Naive thymus-derived CD4-positive, alpha-beta T cell (primary cell): ENCODE measurements around the gene HABP4. TPM values are rescaled to one million over a fixed set of nuclear protein-coding genes. Genes with fewer than 3 reads are reported as not detected.
A peak's percentile ranks its signal among the peaks of the same experiment; 100 is the strongest.

Experiments used
- ATAC-seq: fragments of 150-1000 bp; cut with Tn5 transposase; 2 replicates; pipeline ENCODE4 v1.10.0; 2021; ENCODE audit warnings: mild to moderate bottlenecking, moderate library complexity
- CTCF ChIA-PET: fragments of 350-600 bp; sonication (Branson Sonifier 250); formaldehyde crosslinking; loops from one replicate; lab custom pipeline; 2021; ENCODE audit warnings: antibody characterized with exemption; lab: Charles Lee
- POLR2A ChIA-PET: fragments of 350-600 bp; sonication (Branson Sonifier 250); formaldehyde crosslinking; loops from one replicate; lab custom pipeline; 2021; ENCODE audit warnings: antibody characterized with exemption, inconsistent platforms; lab: Charles Lee
- DNase-seq, 9 donors: peaks; one replicate each; pipeline versions ENCODE4 v3.0.0 to v3.0.0-alpha.2; 2020 to 2022; ENCODE audit warnings: mixed read lengths in 1 of 9
- H3K27ac ChIP-seq: one replicate; pipeline ENCODE4 v1.7.0; 2013; ENCODE audit warnings: mild to moderate bottlenecking, low read depth, low read length, moderate library complexity
- H3K27me3 ChIP-seq, 2 donors: one replicate each; pipeline ENCODE4 v1.7.0; 2013; ENCODE audit warnings: low read length in 2 of 2, mild to moderate bottlenecking in 2 of 2, moderate library complexity in 2 of 2; ENCODE audit not compliant: control insufficient read depth in 2 of 2, insufficient read depth in 2 of 2
- H3K36me3 ChIP-seq, 3 experiments: 1 replicate in 2 of 3; 2 replicates in 1 of 3; pipeline ENCODE4 v1.7.0; 2013; ENCODE audit warnings: low read length in 3 of 3, mild to moderate bottlenecking in 3 of 3, moderate library complexity in 1 of 3; ENCODE audit not compliant: insufficient read depth in 3 of 3, control insufficient read depth in 2 of 3
- H3K4me1 ChIP-seq, 2 donors: one replicate each; pipeline ENCODE4 v1.7.0; 2013; ENCODE audit warnings: low read length in 2 of 2, mild to moderate bottlenecking in 2 of 2, moderate library complexity in 1 of 2; ENCODE audit not compliant: control insufficient read depth in 2 of 2, insufficient read depth in 2 of 2
- H3K4me3 ChIP-seq: 2 replicates; pipeline ENCODE4 v1.7.0; 2013; ENCODE audit warnings: mild to moderate bottlenecking, low read length
- H3K9me3 ChIP-seq, 3 experiments: 1 replicate in 2 of 3; 2 replicates in 1 of 3; pipeline ENCODE4 v1.7.0; 2013; ENCODE audit warnings: low read length in 3 of 3; ENCODE audit not compliant: control insufficient read depth in 2 of 3
- H3K27ac Mint-ChIP-seq, 9 donors: one replicate each; pipeline ENCODE4 v1.8.0; 2020 to 2022; ENCODE audit warnings: mixed read lengths in 9 of 9, mild to moderate bottlenecking in 8 of 9, moderate library complexity in 5 of 9, inconsistent platforms in 2 of 9
- H3K27me3 Mint-ChIP-seq, 5 donors: one replicate each; pipeline ENCODE4 v1.8.0; 2021 to 2022; ENCODE audit warnings: mixed read lengths in 5 of 5, mild to moderate bottlenecking in 1 of 5
- H3K36me3 Mint-ChIP-seq, 5 donors: one replicate each; pipeline ENCODE4 v1.8.0; 2020 to 2022; ENCODE audit warnings: mixed read lengths in 5 of 5, mild to moderate bottlenecking in 3 of 5, inconsistent platforms in 1 of 5
- H3K4me1 Mint-ChIP-seq, 7 donors: one replicate each; pipeline ENCODE4 v1.8.0; 2020 to 2022; ENCODE audit warnings: mixed read lengths in 7 of 7, mild to moderate bottlenecking in 3 of 7, inconsistent platforms in 1 of 7
- H3K4me3 Mint-ChIP-seq, 10 donors: one replicate each; pipeline ENCODE4 v1.8.0; 2020 to 2022; ENCODE audit warnings: mild to moderate bottlenecking in 10 of 10, mixed read lengths in 10 of 10, moderate library complexity in 6 of 10, inconsistent platforms in 2 of 10
- H3K9me3 Mint-ChIP-seq, 11 donors: one replicate each; pipeline ENCODE4 v1.8.0; 2020 to 2022; ENCODE audit warnings: mixed read lengths in 11 of 11, mild to moderate bottlenecking in 4 of 11, inconsistent platforms in 1 of 11, moderate library complexity in 1 of 11
- intact Hi-C, 2 donors: fragments of 100-400 bp; cut with micrococcal nuclease; formaldehyde crosslinking; loops; one replicate each; pipeline ENCODE4 v1.15.1; 2023
- polyA plus RNA-seq, 2 donors: library from polyadenylated mRNA; unstranded; fragments of 300-500 nt; fragmentation: Illumina TruSeq; gene quantifications; one replicate each; pipeline ENCODE4 v1.2.3, GENCODE V29; 2021
- total RNA-seq, 6 experiments: library from RNA in 5 of 6; stranded (reverse) in 5 of 6; gene quantifications; 1 replicate in 5 of 6; 2 replicates in 1 of 6; pipeline ENCODE4 v1.2.3 and lab custom pipeline; 2021 to 2026

HABP4 gene
- total and polyA plus RNA-seq, 7 experiments from 2014 or later = 6.6 to 40.3 (median 23.9) TPM

DNA sequence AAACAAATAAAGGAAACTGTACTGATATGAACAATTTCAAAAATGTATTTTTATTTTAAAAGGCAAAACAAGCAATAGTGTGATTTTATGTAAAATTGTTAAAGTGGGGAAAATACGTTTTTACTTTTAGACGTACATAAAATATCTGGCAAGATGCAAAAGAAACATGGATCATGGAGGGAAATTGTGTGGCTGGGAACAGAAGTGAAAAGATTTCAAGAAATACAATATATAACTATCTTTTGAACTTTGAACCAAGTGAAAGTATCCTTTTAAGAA is 30.3 kb upstream of the HABP4 start:
- DNase-seq = no peak
- no peak overlapping the region for H3K4me3 ChIP-seq
- no peak for ATAC-seq
- Mint-ChIP-seq H3K4me3 (peak overlapping the region; percentile 46 to 98 (median 84)), H3K4me1 (peaks cover 12 to 32% (median 21%) of the 10 kb centered on the region in 7 donors), H3K36me3 (no peaks in the 10 kb centered on the region), H3K27me3 (no peaks in the 10 kb centered on the region), H3K9me3 (no peaks in the 10 kb centered on the region), H3K27ac (peak overlapping the region; percentile 23 to 91 (median 83))
- ChIA-PET CTCF (interaction anchor here (0.9 to 1.0 kb wide), 2 partner anchors 30 to 73 kb away, joined by 3 to 4 read pairs; partner anchors contain the start of gene HABP4), POLR2A (interaction anchor here (0.6 to 2.6 kb wide), 5 partner anchors 21 to 530 kb away, joined by 4 to 33 read pairs (median 4); partner anchors contain the start of gene HABP4)
- peak overlapping the region; percentile 85 for H3K27ac ChIP-seq
- no peaks in the 10 kb centered on the region for H3K9me3 ChIP-seq
- H3K36me3 ChIP-seq = peaks cover 0 to 12% (median 0%) of the 10 kb centered on the region in 3 experiments
- no peaks in the 10 kb centered on the region for H3K27me3 ChIP-seq
- H3K4me1 ChIP-seq = peaks cover 6 to 19% of the 10 kb centered on the region in 2 donors
- intact Hi-C loops = loop anchor here (1.0 to 10.0 kb wide), 8 partner anchors 147 to 1683 kb away; partner anchors contain the start of genes ZNF510 (in 2 of the 2), ANP32B (in 1 of the 2), NCBP1 (in 1 of the 2) and TSTD2 (in 1 of the 2)

DNA sequence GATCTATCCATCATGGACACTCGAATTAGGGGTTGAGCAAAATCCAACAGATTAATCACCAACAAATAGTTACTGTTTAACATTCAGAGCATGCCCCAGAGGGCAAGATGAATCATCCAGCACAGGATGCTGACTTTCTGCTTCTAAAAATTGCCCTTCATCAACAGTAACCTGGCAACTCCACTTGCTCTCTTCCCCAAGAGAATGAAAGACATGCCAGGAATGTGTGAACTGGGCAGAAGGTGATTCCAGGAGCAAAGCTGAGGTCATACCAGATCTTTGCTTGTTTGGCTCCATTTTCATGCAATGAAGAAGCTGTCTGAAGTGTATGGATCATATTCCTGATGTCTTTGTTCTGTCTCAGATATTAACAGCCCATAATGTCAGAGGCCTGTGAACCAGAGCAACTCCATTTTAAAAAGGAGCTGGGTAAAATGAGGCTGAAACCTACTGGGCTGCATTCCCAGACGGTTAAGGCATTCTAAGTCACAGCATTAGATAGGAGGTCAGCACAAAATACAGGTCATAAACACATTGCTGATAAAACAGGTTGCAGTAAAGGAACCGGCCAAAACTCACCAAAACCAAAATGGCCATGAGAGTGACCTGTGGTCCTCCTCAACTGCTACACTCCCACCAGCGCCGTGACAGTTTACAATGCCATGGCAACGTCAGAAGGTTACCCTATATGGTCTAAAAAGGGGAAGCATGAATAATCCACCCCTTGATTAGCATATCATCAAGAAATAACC is 29.3 kb upstream of the HABP4 start:
- H3K4me1 Mint-ChIP-seq = peaks cover 12 to 36% (median 21%) of the 10 kb centered on the region in 7 donors

DNA sequence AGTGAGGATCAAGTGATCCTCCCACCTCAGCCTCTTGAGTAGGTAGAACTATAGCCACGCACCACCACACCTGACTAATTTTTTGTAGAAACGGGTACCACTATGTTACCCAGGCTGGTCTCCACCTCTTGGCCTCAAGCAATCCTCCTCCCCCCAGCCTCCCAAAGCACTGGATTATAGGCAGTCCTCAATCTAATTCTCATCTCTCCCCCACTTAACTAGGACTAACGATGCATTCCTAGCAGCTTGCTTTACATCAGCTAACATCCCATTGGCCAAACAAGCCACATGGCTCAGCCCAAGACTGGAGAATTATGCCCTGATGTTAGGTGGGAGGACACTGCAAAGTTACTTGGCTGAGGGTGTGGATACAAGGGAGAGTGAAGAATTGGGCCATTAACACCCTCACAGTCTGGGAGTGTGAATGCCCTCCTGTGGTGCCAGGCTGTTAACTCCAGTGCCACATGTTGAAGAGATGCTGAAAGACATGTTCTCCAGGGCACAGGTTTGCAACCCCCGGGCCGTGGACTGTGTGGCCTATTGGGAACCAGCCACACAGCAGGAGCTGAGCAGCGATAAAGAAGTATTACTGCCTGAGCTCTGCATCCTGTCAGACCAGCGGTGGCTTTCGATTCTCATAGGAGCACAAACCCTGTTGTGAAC is 26.5 kb upstream of the HABP4 start:
- CTCF ChIA-PET = interaction anchor here (0.6 kb wide), 1 partner anchor 108 kb away, joined by 3 read pairs; no protein-coding TSS in a partner anchor
- no peak for ATAC-seq

More for the DNA sequence above, 29.3 kb upstream of the HABP4 start:
- CTCF ChIA-PET = interaction anchor here (0.6 kb wide), 1 partner anchor 25 kb away, joined by 4 read pairs; no protein-coding TSS in a partner anchor
- DNase-seq = no peak
- Mint-ChIP-seq H3K9me3 (no peaks in the 10 kb centered on the region), H3K4me3 (peak overlapping the region in 2 of 10 donors; percentile 66 to 94), H3K27ac (peak overlapping the region in 8 of 9 donors; percentile 8 to 91 (median 84)), H3K27me3 (peaks cover 0 to 2% (median 0%) of the 10 kb centered on the region in 5 donors), H3K36me3 (no peaks in the 10 kb centered on the region)
- H3K36me3 ChIP-seq = peaks cover 0 to 12% (median 0%) of the 10 kb centered on the region in 3 experiments
- no peaks in the 10 kb centered on the region for H3K9me3 ChIP-seq
- no peak overlapping the region for H3K4me3 ChIP-seq
- no peak overlapping the region for H3K27ac ChIP-seq
- intact Hi-C loops = no loop called here
- POLR2A ChIA-PET = no interaction called here
- peaks cover 6 to 29% of the 10 kb centered on the region in 2 donors for H3K4me1 ChIP-seq
- H3K27me3 ChIP-seq = no peaks in the 10 kb centered on the region
- no peak for ATAC-seq

DNA sequence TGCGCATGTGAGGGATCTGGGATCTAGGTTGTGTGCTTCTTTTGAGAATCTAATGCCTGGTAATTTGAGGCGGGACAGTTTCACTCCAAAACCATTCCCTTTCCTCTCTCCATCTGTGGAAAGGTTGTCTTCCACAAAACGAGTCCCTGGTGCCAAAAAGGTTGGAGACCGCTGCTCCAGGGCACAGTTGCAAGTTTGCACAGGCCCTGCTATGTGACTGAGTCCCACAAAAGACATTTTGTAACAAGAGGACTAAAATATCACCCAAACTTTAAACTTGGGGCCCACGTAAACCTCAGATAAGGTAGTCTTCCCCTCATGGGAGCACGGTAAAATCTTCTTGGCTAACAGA is 26.0 kb upstream of the HABP4 start:
- Histone ChIP-seq H3K27ac (no peak overlapping the region), H3K36me3 (no peaks in the 10 kb centered on the region), H3K9me3 (no peaks in the 10 kb centered on the region), H3K4me1 (peaks cover 0 to 31% of the 10 kb centered on the region in 2 donors), H3K4me3 (no peak overlapping the region), H3K27me3 (no peaks in the 10 kb centered on the region)
- H3K36me3 Mint-ChIP-seq = no peaks in the 10 kb centered on the region
- peaks cover 0 to 13% (median 0%) of the 10 kb centered on the region in 5 donors for H3K27me3 Mint-ChIP-seq
- H3K4me1 Mint-ChIP-seq = peaks cover 4 to 28% (median 10%) of the 10 kb centered on the region in 7 donors
- H3K4me3 Mint-ChIP-seq = no peak overlapping the region
- H3K27ac Mint-ChIP-seq = peak overlapping the region in 1 of 9 donors; percentile 45
- ChIA-PET CTCF (interaction anchor here (0.6 kb wide), 1 partner anchor 109 kb away, joined by 3 read pairs; no protein-coding TSS in a partner anchor), POLR2A (interaction anchor here (1.2 to 1.6 kb wide), 2 partner anchors 25 to 27 kb away, joined by 3 read pairs; no protein-coding TSS in a partner anchor)
- DNase-seq (no peak), ATAC-seq (no peak)
- peaks cover 0 to 2% (median 0%) of the 10 kb centered on the region in 11 donors for H3K9me3 Mint-ChIP-seq
- intact Hi-C loops = no loop called here

More for the DNA sequence above, 26.5 kb upstream of the HABP4 start:
- DNase-seq = no peak
- H3K4me3 ChIP-seq = no peak overlapping the region
- peaks cover 4 to 28% (median 10%) of the 10 kb centered on the region in 7 donors for H3K4me1 Mint-ChIP-seq
- H3K4me3 Mint-ChIP-seq = no peak overlapping the region
- no peak overlapping the region for H3K27ac ChIP-seq
- peaks cover 0 to 31% of the 10 kb centered on the region in 2 donors for H3K4me1 ChIP-seq
- no peaks in the 10 kb centered on the region for H3K36me3 Mint-ChIP-seq
- peaks cover 0 to 2% (median 0%) of the 10 kb centered on the region in 11 donors for H3K9me3 Mint-ChIP-seq
- POLR2A ChIA-PET = interaction anchor here (1.2 to 1.6 kb wide), 2 partner anchors 26 to 28 kb away, joined by 3 read pairs; no protein-coding TSS in a partner anchor
- H3K9me3 ChIP-seq = no peaks in the 10 kb centered on the region
- H3K27me3 Mint-ChIP-seq = peaks cover 0 to 13% (median 0%) of the 10 kb centered on the region in 5 donors
- no peaks in the 10 kb centered on the region for H3K36me3 ChIP-seq
- no peaks in the 10 kb centered on the region for H3K27me3 ChIP-seq
- H3K27ac Mint-ChIP-seq = peak overlapping the region in 2 of 9 donors; percentile 4 to 6
- intact Hi-C loops = no loop called here

DNA sequence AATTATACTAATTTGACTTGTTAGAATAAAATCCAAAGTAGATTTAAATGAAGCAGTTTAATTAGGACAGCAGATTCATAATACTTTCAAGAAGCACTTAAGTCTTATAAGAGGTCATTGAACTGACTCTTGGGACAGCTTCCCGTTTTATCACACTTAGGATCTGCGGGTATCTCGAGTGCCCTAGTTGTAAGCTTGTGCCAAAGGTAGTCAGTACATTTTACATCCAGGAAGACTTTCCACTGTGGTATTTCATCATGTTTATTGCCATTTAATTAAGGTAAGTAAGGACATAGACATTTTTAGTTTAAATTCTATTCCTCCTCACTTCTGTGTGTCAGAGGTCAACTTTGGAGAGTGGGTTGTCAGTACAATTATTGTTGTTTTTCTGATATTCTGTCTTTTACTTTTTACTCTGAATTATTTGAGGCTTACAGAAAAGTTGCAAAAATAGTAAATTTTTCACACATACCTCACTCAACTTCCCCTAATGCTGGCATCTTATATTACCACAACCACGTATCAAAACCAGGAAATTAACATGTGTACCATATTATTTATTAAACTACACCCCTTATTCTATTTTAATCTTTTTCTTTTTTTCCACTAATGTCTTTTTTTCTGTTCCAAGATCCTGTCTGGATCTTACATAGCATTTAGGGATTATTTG is 24.3 kb upstream of the HABP4 start:
- H3K27ac ChIP-seq = no peak overlapping the region
- H3K4me1 ChIP-seq = peaks cover 0 to 21% of the 10 kb centered on the region in 2 donors
- H3K4me1 Mint-ChIP-seq = peaks cover 0 to 14% (median 0%) of the 10 kb centered on the region in 7 donors
- H3K4me3 ChIP-seq = no peak overlapping the region
- H3K4me3 Mint-ChIP-seq = no peak overlapping the region
- H3K9me3 Mint-ChIP-seq = peaks cover 0 to 2% (median 0%) of the 10 kb centered on the region in 11 donors
- peak overlapping the region in 1 of 9 donors; percentile 77 for H3K27ac Mint-ChIP-seq
- ATAC-seq (no peak), DNase-seq (no peak)
- ChIA-PET CTCF (interaction anchor here (0.7 kb wide), 1 partner anchor 13 kb away, joined by 4 read pairs; no protein-coding TSS in a partner anchor), POLR2A (interaction anchor here (0.6 kb wide), 1 partner anchor 43 kb away, joined by 3 read pairs; no protein-coding TSS in a partner anchor)
- intact Hi-C loops = no loop called here
- H3K9me3 ChIP-seq = no peaks in the 10 kb centered on the region
- no peaks in the 10 kb centered on the region for H3K27me3 ChIP-seq
- no peaks in the 10 kb centered on the region for H3K36me3 Mint-ChIP-seq
- no peaks in the 10 kb centered on the region for H3K36me3 ChIP-seq
- peaks cover 0 to 18% (median 0%) of the 10 kb centered on the region in 5 donors for H3K27me3 Mint-ChIP-seq

DNA sequence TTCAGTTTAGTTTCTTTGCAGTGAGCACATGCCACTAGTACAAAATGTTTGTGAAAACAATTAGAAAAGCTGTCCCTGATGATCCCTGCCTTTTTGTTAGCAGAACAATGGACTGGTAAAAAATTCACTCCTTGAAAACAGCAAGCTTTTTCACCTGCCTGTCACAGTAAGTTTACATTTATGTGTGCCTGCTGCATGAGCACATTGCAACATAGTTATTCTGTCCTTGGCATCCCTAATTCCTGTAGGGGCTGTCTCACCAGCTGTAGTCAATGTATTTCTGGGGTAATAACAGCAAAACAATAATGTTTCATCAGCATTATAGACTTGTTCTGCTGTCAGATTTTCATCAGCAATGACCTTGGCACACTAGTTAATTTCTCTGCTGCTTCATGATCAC is 20.2 kb upstream of the HABP4 start:
- Mint-ChIP-seq H3K4me3 (no peak overlapping the region), H3K9me3 (peaks cover 0 to 2% (median 0%) of the 10 kb centered on the region in 11 donors), H3K27me3 (peaks cover 0 to 27% (median 0%) of the 10 kb centered on the region in 5 donors), H3K36me3 (peaks cover 0 to 4% (median 0%) of the 10 kb centered on the region in 5 donors), H3K27ac (no peak overlapping the region), H3K4me1 (peaks cover 0 to 5% (median 0%) of the 10 kb centered on the region in 7 donors)
- ATAC-seq (no peak), DNase-seq (no peak)
- Histone ChIP-seq H3K4me1 (peaks cover 0 to 19% of the 10 kb centered on the region in 2 donors), H3K27me3 (no peaks in the 10 kb centered on the region), H3K9me3 (no peaks in the 10 kb centered on the region), H3K27ac (no peak overlapping the region), H3K4me3 (no peak overlapping the region), H3K36me3 (no peaks in the 10 kb centered on the region)
- CTCF ChIA-PET = no interaction called here
- POLR2A ChIA-PET = no interaction called here
- intact Hi-C loops = no loop called here
